Fibroblast of skin of right quadriceps (primary cell): ENCODE data around the gene CIROP.
A peak's percentile ranks its signal among the peaks of the same experiment; 100 is the strongest.

ENCODE experiments used
- DNase-seq: peaks from one replicate; pipeline ENCODE4 v3.0.0-alpha.2; 2013

CIROP gene

GRCh38 chr14:23104591-23105347 is at the start of gene CIROP:
Gene CIROP, minus strand, starts transcription at chr14:23104989. Its CDS starts 69 bp downstream, at chr14:23104920.
- no peak for DNase-seq

GRCh38 chr14:23153851-23154796 is 49.3 kb upstream of the CIROP start:
- peak; percentile 91 for DNase-seq

GRCh38 chr14:23151342-23151741 is 46.6 kb upstream of the CIROP start:
- no peak for DNase-seq

- no peak for DNase-seq
Measured at GRCh38 chr14:23149745-23150144, 45.0 kb upstream of the CIROP start.

- peak; percentile 28 for DNase-seq
Measured at GRCh38 chr14:23148591-23149249, 43.9 kb upstream of the CIROP start.

GRCh38 chr14:23147676-23148075 is 42.9 kb upstream of the CIROP start:
- peak; percentile 58 for DNase-seq

GRCh38 chr14:23146980-23147379 is 42.2 kb upstream of the CIROP start:
- no peak for DNase-seq

- DNase-seq: no peak
Measured at GRCh38 chr14:23146351-23146910, 41.6 kb upstream of the CIROP start.

- no peak for DNase-seq
Measured at GRCh38 chr14:23145794-23146350, 41.1 kb upstream of the CIROP start.

- no peak for DNase-seq
Measured at GRCh38 chr14:23143911-23144310, 39.1 kb upstream of the CIROP start.

GRCh38 chr14:23142826-23143225 is 38.0 kb upstream of the CIROP start:
- no peak for DNase-seq

GRCh38 chr14:23141706-23142444 is 37.1 kb upstream of the CIROP start:
- DNase-seq: peak; percentile 27

GRCh38 chr14:23140371-23140770 is 35.6 kb upstream of the CIROP start:
- DNase-seq: no peak

GRCh38 chr14:23139874-23140273 is 35.1 kb upstream of the CIROP start:
- DNase-seq: no peak

- no peak for DNase-seq
Measured at GRCh38 chr14:23137813-23138535, 33.2 kb upstream of the CIROP start.

- DNase-seq: no peak
Measured at GRCh38 chr14:23137192-23137812, 32.5 kb upstream of the CIROP start.

GRCh38 chr14:23136566-23137133 is 31.9 kb upstream of the CIROP start:
- DNase-seq: no peak

- no peak for DNase-seq
Measured at GRCh38 chr14:23132970-23133369, 28.2 kb upstream of the CIROP start.

- no peak for DNase-seq
Measured at GRCh38 chr14:23131482-23131881, 26.7 kb upstream of the CIROP start.

- DNase-seq: no peak
Measured at GRCh38 chr14:23130871-23131270, 26.1 kb upstream of the CIROP start.
